GM19239 (cell line): ENCODE results near the gene AMPH.

ENCODE experiments used
- DNase-seq: peaks from one replicate; pipeline ENCODE4 v3.0.0; 2011; ENCODE audit warnings: low spot score; ENCODE audit not compliant: insufficient read length
- FAIRE-seq: peaks from 2 replicates; lab custom pipeline; 2011; peaks lifted over from hg19 to GRCh38; lab: Jason Lieb, UNC

The AMPH gene

GRCh38 chr7:38630720-38631673 lies at the start of gene AMPH:
Gene AMPH (minus strand): TSS chr7:38631373. CDS start chr7:38631351, 22 bp downstream.
- no peak for FAIRE-seq

GRCh38 chr7:38679419-38679818 lies 48.2 kb upstream of the AMPH start:
- no peak for DNase-seq
- FAIRE-seq = no peak

More at GRCh38 chr7:38630720-38631673, at the start of gene AMPH:
- DNase-seq = no peak

GRCh38 chr7:38678698-38679054 lies 47.5 kb upstream of the AMPH start:
- DNase-seq = no peak
- no peak for FAIRE-seq

DNA sequence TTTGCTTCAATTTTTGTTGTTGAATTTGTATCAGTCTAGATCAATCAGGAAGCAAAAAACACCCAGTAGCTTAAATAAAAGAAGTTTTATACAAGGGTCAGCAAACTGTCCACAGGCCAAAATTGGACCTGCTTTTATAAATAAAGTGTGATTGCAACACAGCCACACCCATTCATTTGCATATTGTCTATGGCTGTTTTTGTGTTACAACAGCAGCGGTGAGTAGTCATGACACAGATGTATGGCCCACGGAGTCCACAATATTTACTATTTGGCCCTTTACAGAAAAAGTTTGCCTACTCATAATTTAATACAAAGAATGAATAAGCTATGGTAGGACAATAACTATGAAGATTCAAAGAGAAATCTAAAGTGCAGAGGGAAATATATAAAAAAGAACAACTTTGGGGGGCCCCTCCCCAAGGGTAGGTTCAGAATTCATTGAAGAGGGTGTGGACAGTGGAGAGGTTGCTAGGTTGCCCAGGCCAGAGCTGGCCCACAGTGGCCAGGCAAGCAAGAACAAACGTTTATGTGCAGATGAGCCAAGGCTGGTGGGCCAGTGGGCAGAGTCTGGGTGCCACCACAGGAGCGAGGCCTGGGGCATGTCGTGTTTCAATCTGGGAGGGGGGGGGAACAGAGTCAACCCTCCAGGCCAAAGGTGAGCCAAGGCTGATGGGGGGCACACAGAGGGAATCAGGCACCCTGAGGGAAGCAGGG lies 47.0 kb upstream of the AMPH start:
- DNase-seq (no peak), FAIRE-seq (no peak)

DNA sequence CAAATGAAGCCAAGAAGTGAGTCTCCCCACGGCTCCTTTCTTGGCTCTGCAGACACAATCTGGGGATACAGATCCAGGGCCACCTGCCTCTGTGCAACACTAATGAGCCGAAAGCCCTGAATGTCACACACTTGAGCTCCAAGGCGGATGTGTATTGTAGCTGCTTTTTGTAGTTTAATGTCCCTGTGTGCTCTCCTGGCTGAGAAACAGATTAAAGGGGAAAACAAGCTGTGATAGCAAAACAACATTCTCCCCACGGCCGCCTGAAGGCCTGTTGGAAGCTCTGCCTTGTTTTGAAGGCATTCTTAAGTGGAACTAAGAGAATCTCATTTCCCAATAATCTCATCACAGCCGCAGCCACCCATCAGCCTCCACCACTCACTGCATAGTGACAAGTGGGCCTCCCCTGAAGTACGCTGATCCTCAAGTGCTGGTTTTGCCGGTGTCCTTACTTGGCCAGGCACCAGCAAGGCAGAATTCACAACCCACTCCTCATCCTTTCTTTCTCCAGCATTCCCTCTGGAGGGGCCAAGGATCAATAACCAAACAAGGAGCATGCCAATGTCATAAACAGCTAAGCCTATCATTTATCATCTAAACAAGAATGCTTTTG lies 44.4 kb upstream of the AMPH start:
- FAIRE-seq = no peak
- no peak for DNase-seq

DNA sequence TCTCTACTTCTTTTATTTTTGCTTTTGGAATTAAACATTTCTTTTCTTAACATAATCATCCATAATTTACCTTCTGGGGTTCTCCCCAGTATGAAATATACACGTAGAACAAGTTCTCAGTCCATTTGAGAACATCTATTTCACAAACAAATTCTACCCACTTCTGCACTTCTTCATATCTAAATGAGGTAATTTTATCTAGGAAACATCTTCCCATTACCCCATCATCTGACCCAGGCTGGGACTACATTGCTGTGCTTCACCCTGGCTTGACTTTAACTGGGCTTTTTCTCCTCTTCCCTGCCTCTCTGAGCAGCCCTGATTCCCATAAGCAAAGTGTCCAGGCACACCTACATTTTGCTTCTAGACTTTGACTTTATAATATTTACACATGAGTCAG lies 43.3 kb upstream of the AMPH start:
- FAIRE-seq (no peak), DNase-seq (no peak)

- DNase-seq = no peak
- no peak for FAIRE-seq
Observed at GRCh38 chr7:38673795-38674194, 42.6 kb upstream of the AMPH start.

GRCh38 chr7:38671911-38672905 lies 41.0 kb upstream of the AMPH start:
- FAIRE-seq (no peak), DNase-seq (no peak)

GRCh38 chr7:38669965-38670520 lies 38.9 kb upstream of the AMPH start:
- DNase-seq = no peak
- FAIRE-seq = no peak

DNA sequence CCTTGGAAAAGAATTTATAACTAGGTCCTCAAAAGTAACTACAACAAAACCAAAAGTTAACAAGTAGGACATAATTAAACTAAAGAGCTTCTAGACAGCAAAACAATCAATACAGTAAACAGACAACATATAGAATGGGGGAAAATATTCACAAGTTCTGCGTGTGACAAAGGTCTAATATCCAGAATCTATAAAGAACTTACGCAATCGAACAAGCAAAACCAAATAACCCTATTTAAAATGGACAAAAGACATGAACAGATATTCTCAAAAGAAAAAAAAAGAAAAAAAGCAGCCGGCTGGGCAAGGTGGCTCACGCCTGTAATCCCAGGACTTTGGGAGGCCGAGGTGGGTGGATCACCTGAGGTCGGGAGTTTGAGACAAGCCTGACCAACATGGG lies 33.8 kb upstream of the AMPH start:
- DNase-seq (no peak), FAIRE-seq (no peak)

GRCh38 chr7:38660427-38661099 lies 29.4 kb upstream of the AMPH start:
- FAIRE-seq (peak; percentile 71), DNase-seq (peak; percentile 21)

- DNase-seq = no peak
- FAIRE-seq = no peak
Observed at GRCh38 chr7:38659931-38660330, 28.8 kb upstream of the AMPH start.

DNA sequence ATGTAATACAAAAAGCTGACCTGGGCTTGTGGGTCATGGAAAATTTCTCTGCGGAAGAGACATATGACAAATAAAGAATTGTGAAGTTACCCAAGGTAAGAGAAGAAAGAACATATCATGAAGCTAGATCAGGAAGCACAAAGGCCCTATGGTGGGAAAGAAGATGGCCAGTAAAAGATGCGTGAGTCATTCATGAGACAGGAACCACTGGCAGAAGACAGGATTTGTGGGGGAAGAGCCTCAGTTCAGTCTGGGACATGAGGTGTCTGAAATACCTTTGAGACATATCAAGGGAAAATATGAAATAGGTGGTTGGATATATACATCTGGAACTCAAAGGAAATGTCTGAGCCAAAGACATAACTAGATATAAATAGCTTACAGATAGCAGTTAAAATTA lies 27.7 kb upstream of the AMPH start:
- no peak for FAIRE-seq

GRCh38 chr7:38656968-38657367 lies 25.8 kb upstream of the AMPH start:
- DNase-seq = no peak

More for the DNA sequence above, 27.7 kb upstream of the AMPH start:
- DNase-seq = no peak

DNA sequence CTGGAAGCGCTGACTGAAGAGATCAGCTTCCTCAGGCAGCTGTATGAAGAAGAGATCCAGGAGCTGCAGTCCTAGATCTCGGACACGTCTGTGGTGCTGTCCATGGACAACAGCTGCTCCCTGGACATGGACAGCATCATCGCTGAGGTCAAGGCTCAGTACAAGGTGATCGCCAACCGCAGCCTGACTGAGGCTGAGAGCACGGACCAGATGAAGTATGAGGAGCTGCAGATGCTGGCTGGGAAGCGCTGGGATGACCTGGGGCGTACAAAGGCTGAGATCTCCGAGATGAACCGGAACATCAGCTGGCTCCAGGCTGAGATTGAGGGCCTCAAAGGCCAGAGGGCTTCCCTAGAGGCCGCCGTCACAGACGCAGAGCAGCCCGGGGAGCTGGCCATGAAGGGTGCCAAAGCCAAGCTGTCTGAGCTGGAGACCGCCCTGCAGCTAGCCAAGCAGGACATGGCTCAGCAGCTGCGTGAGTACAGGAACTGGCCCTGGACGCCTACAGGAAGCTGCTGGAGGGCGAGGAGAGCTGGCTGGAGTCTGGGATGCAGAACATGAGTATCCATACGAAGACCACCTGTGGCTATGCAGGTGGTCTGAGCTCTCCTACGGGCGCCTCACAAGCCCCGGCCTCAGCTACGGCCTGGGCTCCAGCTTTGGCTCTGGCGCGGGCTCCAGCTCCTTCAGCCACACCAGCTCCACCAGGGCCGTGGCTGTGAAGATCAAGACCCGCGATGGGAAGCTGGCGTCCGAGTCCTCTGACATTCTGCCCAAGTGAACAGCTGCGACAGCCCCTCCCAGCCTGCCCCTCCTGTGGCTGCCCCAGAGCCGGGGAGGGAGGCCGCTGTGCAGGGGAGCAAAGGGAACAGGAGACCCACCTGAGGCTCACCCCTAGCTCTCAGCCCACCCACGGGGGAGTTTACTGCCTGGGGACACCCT lies 24.9 kb upstream of the AMPH start:
- DNase-seq = no peak
- no peak for FAIRE-seq

More at GRCh38 chr7:38656968-38657367, 25.8 kb upstream of the AMPH start:
- no peak for FAIRE-seq

- FAIRE-seq (no peak), DNase-seq (no peak)
Observed at GRCh38 chr7:38637957-38638356, 6.8 kb upstream of the AMPH start.

GRCh38 chr7:38632411-38632810 lies 1.2 kb upstream of the AMPH start:
- no peak for DNase-seq
- no peak for FAIRE-seq
